GM12864 (cell line): ENCODE measurements around the gene MAGI1.

ENCODE experiments used
- DNase-seq: peaks from one replicate; pipeline ENCODE4 v3.0.0-alpha.2; 2011; ENCODE audit warnings: low read depth
- H3K4me3 ChIP-seq: 2 replicates; pipeline ENCODE4 v1.5.1; 2011; ENCODE audit warnings: mild to moderate bottlenecking, low read depth, low read length, control low read depth
- TF ChIP-seq, protein P1 (sequence below): IDR thresholded peaks from 2 replicates; pipeline ENCODE4 v1.5.1; 2011; ENCODE audit warnings: low read depth, mild to moderate bottlenecking, moderate library complexity, low read length, control low read depth, inconsistent platforms; ENCODE audit errors: missing control alignments

MAGI1 gene

GRCh38 chr3:65607101-65607500, 431.6 kb downstream of the MAGI1 start:
- TF ChIP-seq, protein P1, sequence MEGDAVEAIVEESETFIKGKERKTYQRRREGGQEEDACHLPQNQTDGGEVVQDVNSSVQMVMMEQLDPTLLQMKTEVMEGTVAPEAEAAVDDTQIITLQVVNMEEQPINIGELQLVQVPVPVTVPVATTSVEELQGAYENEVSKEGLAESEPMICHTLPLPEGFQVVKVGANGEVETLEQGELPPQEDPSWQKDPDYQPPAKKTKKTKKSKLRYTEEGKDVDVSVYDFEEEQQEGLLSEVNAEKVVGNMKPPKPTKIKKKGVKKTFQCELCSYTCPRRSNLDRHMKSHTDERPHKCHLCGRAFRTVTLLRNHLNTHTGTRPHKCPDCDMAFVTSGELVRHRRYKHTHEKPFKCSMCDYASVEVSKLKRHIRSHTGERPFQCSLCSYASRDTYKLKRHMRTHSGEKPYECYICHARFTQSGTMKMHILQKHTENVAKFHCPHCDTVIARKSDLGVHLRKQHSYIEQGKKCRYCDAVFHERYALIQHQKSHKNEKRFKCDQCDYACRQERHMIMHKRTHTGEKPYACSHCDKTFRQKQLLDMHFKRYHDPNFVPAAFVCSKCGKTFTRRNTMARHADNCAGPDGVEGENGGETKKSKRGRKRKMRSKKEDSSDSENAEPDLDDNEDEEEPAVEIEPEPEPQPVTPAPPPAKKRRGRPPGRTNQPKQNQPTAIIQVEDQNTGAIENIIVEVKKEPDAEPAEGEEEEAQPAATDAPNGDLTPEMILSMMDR: no peak
- no peak overlapping the region for H3K4me3 ChIP-seq
- DNase-seq: no peak

GRCh38 chr3:65605876-65606432, 432.8 kb downstream of the MAGI1 start:
- DNase-seq: no peak
- TF ChIP-seq, protein P1: no peak
- no peak overlapping the region for H3K4me3 ChIP-seq

GRCh38 chr3:65604863-65605526, 433.7 kb downstream of the MAGI1 start:
- DNase-seq: no peak
- H3K4me3 ChIP-seq: no peak overlapping the region
- TF ChIP-seq, protein P1: no peak

DNA sequence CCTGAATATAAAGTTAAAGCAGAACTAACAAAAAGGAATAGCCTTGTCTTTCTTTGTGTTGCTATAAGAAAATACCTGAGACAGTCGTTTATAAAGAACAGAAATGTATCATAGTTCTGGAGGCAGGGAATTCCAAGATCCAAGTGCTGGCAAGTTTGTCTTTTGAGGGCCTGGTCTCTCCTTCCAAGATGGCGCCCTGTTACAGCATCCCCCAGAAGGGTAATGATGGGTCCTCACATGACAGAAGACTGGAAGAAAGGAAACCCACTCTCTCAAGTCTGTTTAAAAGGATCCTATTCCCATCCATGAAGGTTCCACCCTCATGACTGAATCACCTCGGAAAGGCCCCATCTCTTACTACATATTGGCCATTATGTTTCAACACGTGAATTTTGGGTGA, 435.1 kb downstream of the MAGI1 start:
- no peak for DNase-seq
- no peak overlapping the region for H3K4me3 ChIP-seq
- TF ChIP-seq, protein P1: no peak

- TF ChIP-seq, protein P1: no peak
These were observed 437.8 kb downstream of the MAGI1 start for GRCh38 chr3:65600888-65601287.

DNA sequence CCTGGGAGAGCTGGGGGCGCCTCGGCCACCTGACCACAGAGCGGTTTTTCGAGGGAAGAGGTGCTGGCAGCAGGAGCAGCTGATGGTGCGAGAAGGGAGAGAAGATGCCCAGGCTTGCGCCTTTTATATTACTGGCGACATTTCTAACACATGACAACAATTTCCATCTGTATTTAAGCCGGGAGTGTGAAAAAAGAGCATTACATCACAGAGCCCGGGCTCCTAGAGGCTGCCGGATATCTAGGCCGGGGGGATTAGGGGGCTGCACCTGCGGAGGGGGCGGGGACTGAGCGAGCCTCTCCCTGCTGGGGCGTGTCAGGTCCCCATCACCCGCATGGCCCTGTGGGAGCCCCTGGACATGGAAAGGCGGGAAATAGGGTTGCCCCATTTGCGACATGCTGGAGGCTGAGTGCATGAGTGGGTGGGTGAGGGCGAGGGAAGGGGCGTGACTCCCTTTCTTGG, 440.7 kb downstream of the MAGI1 start:
- H3K4me3 ChIP-seq: no peak overlapping the region
- DNase-seq: no peak
- TF ChIP-seq, protein P1: no peak

More at GRCh38 chr3:65600888-65601287, 437.8 kb downstream of the MAGI1 start:
- no peak for DNase-seq
- no peak overlapping the region for H3K4me3 ChIP-seq
